GM19468 (cell line): Measurements from ENCODE around the gene GOLGA6L24.
"Not testable (repeated sequence)": the region's sequence is repeated elsewhere in the genome, so short reads cannot be mapped to it uniquely, and the experiment has no call there.

Experiments
- ATAC-seq: cut with Tn5 transposase; IDR thresholded peaks from one replicate; pipeline ENCODE4 v1.9.1; 2021; ENCODE audit warnings: mild to moderate bottlenecking, moderate library complexity, moderate number of reproducible peaks; ENCODE audit not compliant: unreplicated experiment; ENCODE audit errors: extremely low read depth

GOLGA6L24 gene, protein sequence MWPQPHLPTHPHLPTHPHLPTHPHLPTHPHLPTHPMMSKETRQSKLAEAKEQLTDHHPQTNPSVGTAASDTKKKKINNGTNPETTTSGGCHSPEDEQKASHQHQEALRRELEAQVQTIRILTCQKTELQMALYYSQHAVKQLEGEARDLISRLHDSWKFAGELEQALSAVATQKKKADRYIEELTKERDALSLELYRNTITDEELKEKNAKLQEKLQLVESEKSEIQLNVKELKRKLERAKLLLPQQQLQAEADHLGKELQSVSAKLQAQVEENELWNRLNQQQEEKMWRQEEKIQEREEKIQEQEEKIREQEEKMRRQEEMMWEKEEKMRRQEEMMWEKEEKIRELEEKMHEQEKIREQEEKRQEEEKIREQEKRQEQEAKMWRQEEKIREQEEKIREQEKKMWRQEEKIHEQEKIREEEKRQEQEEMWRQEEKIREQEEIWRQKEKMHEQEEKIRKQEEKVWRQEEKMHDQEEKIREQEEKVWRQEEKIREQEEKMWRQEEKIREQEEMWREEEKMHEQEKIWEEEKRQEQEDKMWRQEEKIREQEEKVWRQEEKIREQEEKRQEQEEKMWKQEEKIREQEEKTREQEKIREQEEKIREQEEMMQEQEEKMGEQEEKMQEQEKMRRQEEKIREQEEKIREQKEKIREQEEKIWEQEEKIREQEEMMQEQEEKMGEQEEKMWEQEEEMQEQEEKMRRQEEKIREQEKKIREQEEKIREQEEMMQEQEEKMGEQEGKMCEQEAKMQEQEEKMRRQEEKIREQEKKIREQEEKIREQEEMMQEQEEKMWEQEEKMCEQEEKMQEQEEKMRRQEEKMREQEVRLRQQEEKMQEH

DNA sequence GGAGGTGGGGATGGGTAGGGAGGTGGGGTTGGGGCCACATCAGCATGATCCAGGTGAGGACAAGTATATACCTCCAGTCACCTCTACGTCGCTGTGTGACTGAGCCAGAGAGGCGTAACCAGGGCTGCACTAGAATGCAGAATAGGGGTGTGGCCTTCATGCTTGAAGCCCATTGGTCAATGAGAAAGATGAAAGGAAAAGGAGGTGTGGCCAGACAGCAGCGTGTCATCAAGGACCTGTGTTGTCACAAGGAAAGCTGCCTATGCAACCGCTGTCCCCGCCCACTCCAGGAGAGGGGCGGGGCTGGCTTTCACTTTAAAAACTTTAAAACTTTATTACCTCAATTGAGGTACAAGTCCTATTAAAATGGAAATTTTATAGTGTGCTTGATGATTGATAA is at the start of gene GOLGA6L24:
GOLGA6L24 (minus strand) TSS at position 101 of the 400 bp plus-strand sequence; CDS start at position 40, 61 bp downstream.
- not testable (repeated sequence) for ATAC-seq

DNA sequence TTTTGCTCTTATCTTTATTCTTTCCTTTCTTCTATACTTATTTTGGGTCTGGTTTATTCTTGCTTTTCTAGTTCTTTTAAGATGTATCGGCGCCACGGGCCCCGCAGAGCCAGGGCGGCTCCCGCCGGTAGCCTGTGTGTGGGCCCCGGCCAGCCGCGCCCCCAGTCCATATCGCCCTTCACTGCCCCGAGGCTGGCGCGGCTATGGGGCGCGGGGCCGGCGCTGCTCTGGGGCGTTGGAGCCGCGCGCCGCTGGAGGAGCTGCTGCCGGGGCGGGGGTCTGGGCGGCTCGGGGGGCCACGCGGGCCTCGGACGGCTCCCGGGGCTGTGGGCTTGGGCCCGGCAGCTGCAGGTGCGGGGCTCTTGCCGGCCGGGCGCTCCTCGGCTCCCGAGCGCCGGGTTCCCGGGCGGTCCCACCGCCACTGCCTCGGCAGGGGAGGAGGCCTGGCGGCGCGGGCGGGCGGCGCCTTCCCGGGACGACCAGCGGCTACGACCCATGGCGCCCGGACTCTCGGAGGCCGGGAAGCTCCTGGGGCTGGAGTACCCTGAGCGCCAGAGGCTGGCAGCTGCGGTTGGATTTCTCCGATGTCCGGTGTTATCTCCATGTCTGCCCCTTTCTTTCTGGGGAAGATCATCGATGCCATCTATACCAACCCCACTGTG is 45.0 kb upstream of the GOLGA6L24 start:
- not testable (repeated sequence) for ATAC-seq

DNA sequence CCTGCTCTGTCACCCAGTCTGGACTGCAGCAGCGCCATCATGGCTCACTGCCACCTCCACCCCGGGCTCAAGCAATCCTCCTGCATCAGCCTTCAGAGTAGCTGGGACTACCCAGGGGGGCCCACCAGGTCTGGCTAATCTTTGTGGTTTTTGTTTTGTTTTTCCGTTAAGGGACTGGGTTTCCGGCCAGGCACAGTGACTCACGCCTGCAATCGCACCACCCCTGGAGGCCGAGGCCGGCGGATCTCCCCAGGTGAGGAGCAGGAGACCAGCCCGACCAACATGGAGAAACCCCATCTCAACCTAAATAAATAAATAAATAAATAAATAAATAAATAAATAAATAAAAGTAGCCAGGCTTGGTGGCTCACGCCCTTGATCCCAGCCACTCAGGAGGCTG is 38.1 kb upstream of the GOLGA6L24 start:
- ATAC-seq = not testable (repeated sequence)

DNA sequence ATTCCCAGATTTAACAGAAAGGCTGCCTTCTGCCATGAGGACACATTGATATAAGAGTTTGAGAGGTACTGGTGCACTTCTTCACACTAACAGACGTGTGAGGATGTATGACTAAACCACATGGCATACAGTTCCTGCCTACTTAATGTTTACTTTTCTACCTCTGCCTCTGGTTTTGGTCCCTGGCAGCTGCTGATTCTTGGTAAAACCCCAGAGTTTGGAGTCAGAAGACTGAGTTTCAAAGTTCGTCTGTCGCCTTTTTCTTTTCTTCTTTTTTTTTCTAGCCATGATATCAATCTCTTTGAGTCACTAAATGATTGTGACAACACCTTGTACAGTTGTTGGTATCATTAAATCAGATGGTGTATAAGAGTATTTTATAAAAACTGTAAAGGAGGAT is 22.2 kb upstream of the GOLGA6L24 start:
- ATAC-seq = not testable (repeated sequence)

DNA sequence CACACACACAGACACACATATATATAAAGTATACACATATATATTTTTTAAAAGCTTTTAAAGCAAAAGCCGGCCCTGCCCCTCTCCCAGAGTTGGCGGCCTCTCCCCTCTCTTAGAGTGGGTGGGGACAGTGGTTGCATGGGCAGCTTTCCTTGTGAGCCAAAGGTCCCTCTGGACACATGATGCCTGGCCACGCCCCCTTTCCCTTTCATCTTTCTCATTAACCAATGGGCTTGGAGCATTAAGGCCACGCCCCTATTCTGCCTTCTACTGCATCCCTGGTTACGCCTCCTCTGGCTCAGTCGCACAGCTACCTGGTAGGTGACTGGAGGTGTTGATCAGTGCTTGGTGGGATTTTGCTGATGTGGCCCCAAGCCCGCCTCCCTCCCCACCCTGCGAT is 20.5 kb upstream of the GOLGA6L24 start, which contains the start of gene GOLGA8F:
GOLGA8F (plus strand) TSS at position 301 of the 400 bp plus-strand sequence; CDS start at position 399, 98 bp downstream.
- not testable (repeated sequence) for ATAC-seq

DNA sequence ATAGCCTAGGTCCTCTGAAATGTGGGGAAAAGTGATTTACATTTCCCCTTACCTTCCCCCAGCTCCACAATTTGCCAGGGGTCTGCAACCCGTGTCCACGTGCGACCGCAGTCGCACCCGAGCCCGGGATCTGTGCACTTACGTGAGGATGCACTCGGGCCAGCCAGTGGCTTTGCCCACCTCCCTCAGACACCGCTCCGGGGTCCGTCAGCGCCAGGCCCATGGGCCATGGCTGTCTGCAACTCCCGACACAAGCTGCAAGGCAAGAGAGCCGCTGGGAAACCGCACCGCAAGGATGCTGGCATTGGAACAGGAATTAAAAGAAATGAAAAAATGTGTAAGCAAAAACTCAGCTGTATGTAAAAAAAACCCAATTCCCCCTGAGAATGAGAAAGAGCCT is 7.6 kb upstream of the GOLGA6L24 start:
- ATAC-seq = not testable (repeated sequence)

DNA sequence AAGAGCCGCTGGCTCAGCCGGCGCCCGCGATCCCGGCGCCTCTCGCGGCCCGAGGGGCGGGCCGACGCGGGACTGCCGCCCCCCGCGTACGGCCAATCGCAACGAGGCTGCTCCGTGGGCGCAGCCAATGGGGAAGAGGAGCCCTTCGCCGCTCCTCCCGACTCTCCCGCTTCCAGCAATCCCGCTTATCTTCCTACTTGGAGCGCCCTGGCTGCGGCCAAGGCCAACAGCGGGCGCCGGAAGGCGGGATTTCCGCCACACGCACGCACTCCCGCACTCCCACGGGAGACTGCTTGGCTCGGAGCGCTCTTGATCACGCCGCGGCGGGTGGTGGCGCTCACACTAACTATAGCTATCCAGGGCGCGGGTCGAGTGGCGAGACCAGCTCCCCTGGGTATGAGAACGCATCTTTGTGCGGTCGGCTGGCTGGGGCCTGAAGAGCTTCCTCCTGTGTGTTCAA is 35.7 kb downstream of the GOLGA6L24 start, which contains the start of gene HERC2:
HERC2 (minus strand) TSS at position 51 of the 460 bp plus-strand sequence. CDS start 746 bp downstream, outside the sequence.
- ATAC-seq = not testable (repeated sequence)

DNA sequence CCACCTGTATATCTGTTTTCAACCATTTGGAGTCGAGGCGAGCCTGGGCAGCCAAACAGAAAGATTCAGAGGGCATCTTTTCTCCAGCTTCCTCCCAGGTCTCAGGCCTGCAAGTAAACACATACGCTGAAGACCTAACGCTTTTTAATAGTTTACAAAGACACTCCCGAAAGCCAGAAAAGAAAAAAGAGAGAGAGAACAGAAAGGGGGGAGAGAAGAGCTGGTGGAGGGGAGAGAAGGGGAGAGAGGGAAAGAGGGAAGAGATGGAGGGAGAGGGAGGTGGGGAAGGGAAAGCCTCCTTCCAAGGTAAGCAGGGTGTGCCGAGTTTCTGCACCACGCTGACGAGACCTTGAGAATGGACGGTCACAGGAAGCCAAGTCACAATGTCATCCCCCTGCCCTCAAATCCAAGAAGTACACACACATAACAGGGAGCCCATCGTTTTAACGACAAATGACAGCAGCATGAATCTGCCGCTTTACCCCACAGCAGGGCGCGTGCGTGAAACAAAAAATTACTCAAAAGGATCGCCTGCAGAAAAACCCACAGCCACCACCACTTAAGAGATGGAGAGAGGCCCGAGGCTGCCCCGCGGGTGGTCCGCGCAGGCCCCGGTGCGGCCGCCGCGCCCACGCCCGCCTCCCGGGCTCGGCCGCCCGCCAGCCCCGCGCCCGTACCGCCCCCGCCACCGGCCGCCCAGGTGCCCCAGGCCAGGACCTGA is 36.4 kb downstream of the GOLGA6L24 start:
- ATAC-seq = not testable (repeated sequence)

DNA sequence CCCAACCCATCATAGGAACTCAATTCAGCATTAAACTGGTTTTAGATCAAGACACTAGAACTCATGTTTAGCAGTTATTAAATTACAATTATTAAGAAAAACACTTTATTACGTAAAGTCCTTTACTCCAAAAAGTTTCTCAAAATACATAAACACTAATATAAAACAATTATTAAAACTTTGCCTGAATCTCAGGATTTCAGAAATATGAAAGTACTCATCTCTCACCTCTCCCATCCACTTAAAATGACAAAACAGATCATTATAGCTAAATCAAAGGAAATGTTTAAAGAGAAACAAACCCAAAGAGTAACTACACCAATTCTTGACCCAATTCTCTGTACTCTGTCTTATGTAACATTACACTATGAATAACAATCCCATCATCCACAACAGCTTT is 38.2 kb downstream of the GOLGA6L24 start:
- not testable (repeated sequence) for ATAC-seq

DNA sequence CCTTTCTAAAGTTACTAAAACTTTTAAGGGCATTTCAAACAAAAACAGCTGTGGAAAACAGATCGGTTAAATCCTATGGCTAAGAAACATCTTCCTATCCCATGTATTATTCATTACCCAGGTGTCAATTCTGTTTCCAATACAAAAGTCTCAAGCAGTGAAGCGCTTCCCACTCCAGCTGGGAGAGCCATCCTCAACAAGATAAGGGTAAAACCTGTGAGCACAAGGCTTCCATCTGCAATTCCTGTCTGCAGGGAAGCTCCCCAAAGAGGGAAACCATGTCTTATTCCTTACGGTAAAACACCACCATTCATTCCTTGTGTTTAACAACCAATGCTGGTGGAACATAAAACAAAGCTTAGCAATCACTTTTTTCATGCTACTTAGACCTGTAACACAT is 39.1 kb downstream of the GOLGA6L24 start:
- ATAC-seq = not testable (repeated sequence)

DNA sequence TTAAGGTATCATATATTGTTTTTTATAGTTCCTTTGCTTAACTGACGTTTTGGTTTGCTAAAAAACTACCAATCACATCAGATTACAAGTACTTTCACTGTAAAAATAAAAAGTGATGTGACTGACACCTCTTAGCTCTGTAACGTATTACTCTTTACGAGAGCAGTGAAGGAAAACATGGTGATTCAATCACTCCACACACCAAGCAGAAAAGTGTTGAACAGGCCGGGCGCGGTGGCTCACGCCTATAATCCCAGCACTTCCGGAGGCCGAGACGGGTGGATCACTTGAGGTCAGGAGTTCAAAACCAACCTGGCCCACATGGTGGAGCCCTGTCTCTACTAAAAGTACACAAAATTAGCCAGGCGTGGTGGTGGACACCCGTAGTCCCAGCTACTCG is 39.8 kb downstream of the GOLGA6L24 start:
- not testable (repeated sequence) for ATAC-seq

DNA sequence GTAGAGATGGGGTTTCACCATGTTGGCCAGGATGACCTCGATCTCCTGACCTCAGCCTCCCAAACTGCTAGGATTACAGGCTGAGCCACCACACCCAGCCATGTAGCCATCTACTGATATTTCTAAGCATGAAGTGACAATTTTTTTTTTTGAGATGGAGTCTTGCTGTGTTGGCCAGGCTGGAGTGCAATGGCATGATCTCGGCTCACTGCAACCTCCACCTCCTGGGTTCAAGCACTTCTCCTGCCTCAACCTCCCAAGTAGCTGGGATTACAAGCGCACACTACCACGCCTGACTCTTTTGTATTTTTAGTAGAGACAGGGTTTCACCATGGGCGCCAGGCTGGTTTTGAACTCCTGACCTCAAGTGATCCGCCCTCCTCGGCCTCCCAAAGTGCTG is 40.9 kb downstream of the GOLGA6L24 start:
- ATAC-seq = not testable (repeated sequence)

DNA sequence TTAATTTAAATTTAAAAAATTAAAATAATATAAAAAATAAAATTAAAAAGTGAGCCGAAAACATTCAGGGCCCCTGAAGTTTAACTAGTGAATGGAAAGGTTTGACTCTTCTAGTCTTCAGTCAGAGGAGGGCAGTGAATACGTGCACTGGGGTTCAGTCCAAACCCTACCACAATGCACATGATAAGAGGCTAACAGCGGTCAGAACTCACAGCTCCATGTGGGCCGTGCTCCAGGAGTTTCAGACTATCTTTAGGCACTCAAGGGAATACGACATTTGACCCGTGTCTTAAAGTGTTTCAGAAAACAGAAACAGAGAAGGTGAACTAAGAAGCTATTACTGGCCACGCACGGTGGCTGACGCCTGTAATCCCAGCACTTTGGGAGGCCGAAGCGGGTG is 47.4 kb downstream of the GOLGA6L24 start:
- ATAC-seq = not testable (repeated sequence)

DNA sequence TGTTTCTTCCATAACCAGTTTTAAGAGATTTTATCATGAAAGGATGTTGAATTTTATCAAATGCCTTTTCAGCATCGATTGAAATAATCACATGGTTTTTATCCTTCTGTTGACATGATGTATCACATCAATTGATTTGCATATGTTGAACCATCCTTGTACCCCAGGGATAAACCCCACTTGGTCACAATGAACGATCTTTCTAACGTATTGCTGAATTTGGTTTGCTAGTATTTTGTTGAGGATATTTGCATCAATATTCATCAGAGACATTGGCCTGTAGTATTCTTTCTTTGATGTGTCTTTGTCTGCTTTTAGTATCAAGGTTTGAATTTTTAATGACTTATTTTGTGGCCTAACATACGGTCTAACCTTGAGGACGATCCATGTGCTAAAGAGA is 49.2 kb downstream of the GOLGA6L24 start:
- not testable (repeated sequence) for ATAC-seq
